Measurements from ENCODE around the gene P4HA1. TPM values are rescaled to one million over a fixed set of nuclear protein-coding genes. Genes with fewer than 3 reads are reported as not detected.

P4HA1 gene
- total RNA-seq, 1 experiment from 2014 or later, result 315 TPM

GRCh38 chr10:72981028-72981881, 115.4 kb downstream of the P4HA1 start:
- DNase-seq (ENCODE audit: low read depth), result peak; percentile 13

- DNase-seq (ENCODE audit: low read depth), result no peak
Measured at GRCh38 chr10:72980348-72980747, 116.3 kb downstream of the P4HA1 start.

- DNase-seq (ENCODE audit: low read depth), result no peak
Measured at GRCh38 chr10:72979709-72980108, 117.0 kb downstream of the P4HA1 start.

- DNase-seq (ENCODE audit: low read depth), result no peak
Measured at GRCh38 chr10:72976886-72977285, 119.8 kb downstream of the P4HA1 start.

Other genes with a start within 250 kb of the P4HA1 start
- not detected in 2 replicates for gene OIT3, start 203.1 kb downstream of the P4HA1 start, total RNA-seq (2014; rRNA removed; shearing (Covaris generic))
- not detected in 2 replicates for gene PLA2G12B, start 142.1 kb downstream of the P4HA1 start, total RNA-seq (2014; rRNA removed; shearing (Covaris generic))
- 2.1 and 3.6 TPM in 2 replicates for gene NUDT13, start 13.6 kb upstream of the P4HA1 start, total RNA-seq (2014; rRNA removed; shearing (Covaris generic))
- 21.8 and 29.8 TPM in 2 replicates for gene ECD, start 71.1 kb upstream of the P4HA1 start, total RNA-seq (2014; rRNA removed; shearing (Covaris generic))
- 13.2 and 13.6 TPM in 2 replicates for gene FAM149B1, start 71.3 kb upstream of the P4HA1 start, total RNA-seq (2014; rRNA removed; shearing (Covaris generic))
- gene DNAJC9, start 150.4 kb upstream of the P4HA1 start, total RNA-seq (2014; rRNA removed; shearing (Covaris generic)), result 57.0 and 58.4 TPM in 2 replicates
- gene MRPS16, start 155.8 kb upstream of the P4HA1 start, total RNA-seq (2014; rRNA removed; shearing (Covaris generic)), result 58.6 and 61.4 TPM in 2 replicates